K562 treated with DMSO at 1 percent for 12 hours (cell line): ENCODE measurements around the gene NUMBL. TPM values are rescaled to one million over a fixed set of nuclear protein-coding genes. Genes with fewer than 3 reads are reported as not detected.

ENCODE experiments used
- total RNA-seq: library from RNA; unstranded; fragments of 300-600 nt; gene quantifications from 2 replicates; pipeline ENCODE4 v1.2.3, GENCODE V29; 2022; ENCODE audit not compliant: insufficient read depth

NUMBL gene
- total RNA-seq: 13.6 and 23.1 TPM in 2 replicates

DNA sequence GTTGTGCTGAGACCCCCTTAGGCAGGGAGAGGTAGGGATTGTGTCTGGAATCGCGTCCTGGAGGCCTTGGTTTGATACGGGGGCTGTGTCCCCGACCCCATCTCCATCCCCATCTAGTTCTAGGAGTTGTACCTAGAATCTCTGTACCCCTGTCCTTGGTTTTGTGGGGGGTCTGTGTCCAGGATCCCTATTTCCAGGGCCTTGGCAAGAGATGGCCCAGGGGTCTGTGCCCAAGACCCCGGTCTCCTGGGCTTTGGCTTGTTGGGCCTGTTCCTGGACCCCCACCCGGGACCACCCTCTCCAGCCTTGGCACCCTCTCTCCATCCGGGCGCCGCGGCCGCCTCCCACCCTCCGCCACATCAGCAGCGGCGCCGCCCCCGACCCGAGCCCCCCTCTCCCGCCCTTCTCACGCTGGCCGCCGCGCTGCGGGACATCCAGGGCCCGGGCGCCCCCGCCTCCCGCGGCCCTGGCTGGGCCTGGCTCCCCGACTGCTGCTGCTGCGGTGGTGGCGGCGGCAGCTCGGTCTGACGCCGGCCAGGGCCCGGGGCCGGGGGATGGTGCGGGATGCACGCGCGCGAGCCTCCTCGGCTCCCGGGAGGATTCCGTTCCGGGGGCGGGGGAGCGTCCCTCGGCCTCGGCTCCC lies at the start of gene NUMBL:
NUMBL (minus strand) TSS at position 602 of the 643 bp plus-strand sequence; CDS start at position 434, 168 bp downstream.

DNA sequence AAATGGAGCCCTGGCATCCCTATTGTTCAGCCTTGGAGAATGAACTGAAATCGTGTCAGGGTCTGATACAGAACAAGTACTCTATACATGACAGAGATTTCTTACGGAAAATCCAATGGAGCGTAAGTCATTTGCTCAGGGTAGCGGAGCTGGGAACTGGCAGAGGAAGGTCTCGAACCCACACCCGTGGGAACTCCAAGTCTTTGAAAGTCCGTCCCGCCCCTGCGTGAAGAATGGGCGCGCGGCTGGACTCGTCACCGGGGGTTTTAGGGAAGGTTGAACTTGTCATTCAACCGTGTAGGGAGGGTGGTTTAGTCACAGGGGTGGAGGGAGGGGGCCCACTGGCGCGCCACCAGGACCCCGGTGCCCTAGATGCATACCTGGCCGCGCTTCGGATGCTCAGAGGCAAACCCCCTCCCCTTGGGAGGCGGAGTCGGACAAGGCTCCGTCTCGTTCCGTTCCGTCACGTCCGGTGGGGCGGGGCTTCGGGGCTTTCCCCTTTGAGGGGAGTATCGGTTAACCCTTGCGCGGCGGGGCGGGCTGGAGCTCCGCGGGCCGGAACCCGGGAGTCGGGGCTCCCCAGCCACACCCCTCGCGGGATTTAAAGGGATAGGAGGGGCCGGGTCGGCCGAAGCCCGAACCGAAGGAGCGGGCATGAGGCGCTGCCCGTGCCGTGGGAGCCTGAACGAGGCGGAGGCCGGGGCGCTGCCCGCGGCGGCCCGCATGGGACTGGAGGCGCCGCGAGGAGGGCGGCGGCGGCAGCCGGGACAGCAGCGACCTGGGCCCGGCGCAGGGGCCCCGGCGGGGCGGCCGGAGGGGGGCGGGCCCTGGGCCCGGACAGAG lies 26.3 kb upstream of the NUMBL start, which contains the start of the genes COQ8B and ITPKC:
COQ8B (minus strand) TSS at position 405 of the 843 bp plus-strand sequence. CDS start 2,254 bp downstream, outside the sequence.
ITPKC (plus strand) TSS at position 631 of the 843 bp plus-strand sequence; CDS start at position 655, 24 bp downstream.

Other genes starting within 250 kb of the NUMBL start
- gene SERTAD3, start 246.3 kb downstream of the NUMBL start, total RNA-seq: 26.1 and 27.1 TPM in 2 replicates
- 668 and 1,140 TPM in 2 replicates for gene BLVRB, start 224.9 kb downstream of the NUMBL start, total RNA-seq
- gene SPTBN4, start 223.7 kb downstream of the NUMBL start, total RNA-seq: 1.8 and 2.9 TPM in 2 replicates
- gene SHKBP1, start 113.8 kb downstream of the NUMBL start, total RNA-seq: 88.2 and 101 TPM in 2 replicates
- gene LTBP4, start 89.3 kb downstream of the NUMBL start, total RNA-seq: 129 and 206 TPM in 2 replicates
- 19.7 and 33.8 TPM in 2 replicates for gene COQ8B, start 26.2 kb upstream of the NUMBL start, total RNA-seq
- 10.5 and 16.0 TPM in 2 replicates for gene ITPKC, start 26.5 kb upstream of the NUMBL start, total RNA-seq
- gene ACTMAP, start 59.8 kb upstream of the NUMBL start, total RNA-seq: 9.0 and 17.1 TPM in 2 replicates
- gene SNRPA, start 60.6 kb upstream of the NUMBL start, total RNA-seq: 69.3 and 87.1 TPM in 2 replicates
- gene MIA, start 84.9 kb upstream of the NUMBL start, total RNA-seq: 4.8 TPM in 1 of 2 replicates, not detected in the other
- 40.8 and 59.2 TPM in 2 replicates for gene RAB4B, start 87.6 kb upstream of the NUMBL start, total RNA-seq
- 99.4 and 110 TPM in 2 replicates for gene EGLN2, start 108.5 kb upstream of the NUMBL start, total RNA-seq
- not detected in 2 replicates for gene CYP2A6, start 159.8 kb upstream of the NUMBL start, total RNA-seq
- gene CYP2A7, start 191.6 kb upstream of the NUMBL start, total RNA-seq: not detected in 2 replicates